Kidney (tissue), 22 donors: ENCODE measurements around the gene OR56A4. TPM values are rescaled to one million over a fixed set of nuclear protein-coding genes. Genes with fewer than 3 reads are reported as not detected.

Experiments used
- DNase-seq, 5 donors: peaks; one replicate each; pipeline ENCODE4 v3.0.0-alpha.2; 2013 to 2020
- FAIRE-seq: peaks from 2 replicates; lab custom pipeline; 2012; peaks lifted over from hg19 to GRCh38; lab: Jason Lieb, UNC
- H3K27ac ChIP-seq, 2 donors: one replicate each; pipeline ENCODE4 v1.7.0; 2013; ENCODE audit warnings: low read depth in 2 of 2, low read length in 2 of 2, inconsistent platforms in 1 of 2
- H3K27me3 ChIP-seq: one replicate; pipeline ENCODE4 v1.7.1; 2013; ENCODE audit warnings: low read length, inconsistent platforms; ENCODE audit not compliant: control insufficient read depth, insufficient read depth
- H3K36me3 ChIP-seq, 3 donors: one replicate each; pipeline versions ENCODE4 v1.7.0 to v1.7.1; 2013; ENCODE audit warnings: low read length in 3 of 3, control low read depth in 1 of 3, inconsistent platforms in 1 of 3; ENCODE audit not compliant: insufficient read depth in 3 of 3, control insufficient read depth in 2 of 3
- H3K4me1 ChIP-seq, 3 donors: one replicate each; pipeline versions ENCODE4 v1.7.0 to v1.7.1; 2013; ENCODE audit warnings: low read length in 3 of 3, inconsistent platforms in 1 of 3, low read depth in 1 of 3; ENCODE audit not compliant: control insufficient read depth in 2 of 3, insufficient read depth in 2 of 3
- H3K4me3 ChIP-seq, 3 donors: one replicate each; pipeline versions ENCODE4 v1.7.0 to v1.8.1; 2013; ENCODE audit warnings: low read length in 3 of 3, control low read depth in 1 of 3, inconsistent platforms in 1 of 3
- H3K9ac ChIP-seq, 3 donors: one replicate each; pipeline versions ENCODE4 v1.7.0 to v1.7.1; 2013; ENCODE audit warnings: low read length in 3 of 3, control low read depth in 1 of 3, inconsistent platforms in 1 of 3
- H3K9me3 ChIP-seq, 3 donors: one replicate each; pipeline versions ENCODE4 v1.7.0 to v1.7.1; 2013; ENCODE audit warnings: low read length in 3 of 3, control low read depth in 1 of 3, inconsistent platforms in 1 of 3; ENCODE audit not compliant: control insufficient read depth in 2 of 3, insufficient read depth in 1 of 3
- CTCF ChIP-seq: IDR thresholded peaks from 3 replicates; pipeline ENCODE4 v1.5.1; 2012; ENCODE audit warnings: mild to moderate bottlenecking, moderate library complexity, borderline replicate concordance; ENCODE audit not compliant: insufficient read depth; ENCODE audit errors: extremely low read depth
- intact Hi-C: fragments of 100-400 bp; cut with DNase I; formaldehyde crosslinking; loops from one replicate; pipeline ENCODE4 v1.11.1; 2022
- long read RNA-seq, 10 donors: library from polyadenylated mRNA in 1 of 10; unstranded in 1 of 10; transcript quantifications; one replicate each; pipeline ENCODE4 v2.0.0 and lab custom pipeline, GENCODE V29; 2021 to 2026
- polyA plus RNA-seq: library from polyadenylated mRNA; stranded (reverse); fragments of 350-450 nt; fragmentation: Illumina TruSeq; extraction: RNeasy Lipid Tissue Mini Kit (QIAGEN cat#74804); gene quantifications from one replicate; pipeline ENCODE4 v1.2.3, GENCODE V29; 2014; ENCODE audit warnings: low read depth, low replicate concordance; ENCODE audit not compliant: insufficient read depth
- total RNA-seq: library from RNA; stranded (reverse); fragmentation: NEBNext Ultra II Directional; extraction: Animal tissue kit (Norgen Biotek cat#: 25700); gene quantifications from one replicate; pipeline ENCODE4 v1.2.1, GENCODE V29; 2021
- donor health status: control.
- donor health status: control.
- donor health status: control.
- donor health status: control.
- donor health status: control.
- donor health status: DM: yes; HTN: yes; CAD: no.
- donor health status: Normal renal cell carcinoma (clear cell type).

The OR56A4 gene
- total RNA-seq (0.09 TPM), polyA plus RNA-seq (not detected)
- long read RNA-seq, donor 1 = 0 reads
- long read RNA-seq, donor 2 = 0 reads
- long read RNA-seq, donor 3 = 0 reads
- long read RNA-seq, donor 4 = 0 reads
- long read RNA-seq, donor 5 = 0 reads
- long read RNA-seq, donor 6 = 0 reads
- long read RNA-seq, donor 7 = 0 reads
- long read RNA-seq, donor 8 = 0 reads
- long read RNA-seq, donor 9 = 0 reads
- long read RNA-seq, donor 10 = 0 reads

GRCh38 chr11:6006846-6007245 is at the start of gene OR56A4:
Gene OR56A4, minus strand, starts transcription at chr11:6006946. Its CDS starts 3,954 bp downstream, at chr11:6002992.
- no peak within 1 kb of the TSS for H3K9ac ChIP-seq
- no peaks in the 10 kb centered on the region for H3K36me3 ChIP-seq
- intact Hi-C loops = no loop called here
- FAIRE-seq = no peak
- no peaks in the 10 kb centered on the region for H3K4me1 ChIP-seq
- H3K4me3 ChIP-seq = no peak within 1 kb of the TSS
- no peak for DNase-seq
- no peaks in the 10 kb centered on the region for H3K27me3 ChIP-seq
- H3K9me3 ChIP-seq = no peaks in the 10 kb centered on the region
- no peak within 1 kb of the TSS for H3K27ac ChIP-seq
- TF ChIP-seq CTCF = no peak

- Histone ChIP-seq H3K9me3 (no peaks in the 10 kb centered on the region), H3K27me3 (no peaks in the 10 kb centered on the region), H3K36me3 (no peaks in the 10 kb centered on the region), H3K4me3 (no peak overlapping the region), H3K27ac (no peak overlapping the region), H3K9ac (no peak overlapping the region), H3K4me1 (no peaks in the 10 kb centered on the region)
- no peak for DNase-seq
- no peak for TF ChIP-seq CTCF
- FAIRE-seq = no peak
- intact Hi-C loops = no loop called here
Observed at GRCh38 chr11:6055569-6055968, 48.8 kb upstream of the OR56A4 start.

- no peaks in the 10 kb centered on the region for H3K36me3 ChIP-seq
- FAIRE-seq = no peak
- no peak overlapping the region for H3K27ac ChIP-seq
- TF ChIP-seq CTCF = no peak
- intact Hi-C loops = no loop called here
- H3K4me1 ChIP-seq = no peaks in the 10 kb centered on the region
- no peaks in the 10 kb centered on the region for H3K9me3 ChIP-seq
- no peak overlapping the region for H3K4me3 ChIP-seq
- no peak overlapping the region for H3K9ac ChIP-seq
- H3K27me3 ChIP-seq = no peaks in the 10 kb centered on the region
- DNase-seq = no peak
Observed at GRCh38 chr11:6052374-6052773, 45.6 kb upstream of the OR56A4 start.

- Histone ChIP-seq H3K4me1 (no peaks in the 10 kb centered on the region), H3K9ac (no peak overlapping the region), H3K27ac (no peak overlapping the region), H3K36me3 (no peaks in the 10 kb centered on the region), H3K9me3 (no peaks in the 10 kb centered on the region), H3K27me3 (no peaks in the 10 kb centered on the region), H3K4me3 (no peak overlapping the region)
- intact Hi-C loops = no loop called here
- TF ChIP-seq CTCF = no peak
- DNase-seq = no peak
- FAIRE-seq = no peak
Observed at GRCh38 chr11:6040874-6041273, 34.1 kb upstream of the OR56A4 start.
